T-helper 9 cell (primary cell): Measurements from ENCODE around the gene UNC13B.

Source experiments
- DNase-seq: peaks from one replicate; pipeline ENCODE4 v3.0.0-alpha.2; 2020

The UNC13B gene

GRCh38 chr9:35448496-35448895 is 286.7 kb downstream of the UNC13B start:
- DNase-seq, result no peak

- DNase-seq, result no peak
Measured at GRCh38 chr9:35452481-35452880, 290.7 kb downstream of the UNC13B start.

- no peak for DNase-seq
Measured at GRCh38 chr9:35453786-35454185, 292.0 kb downstream of the UNC13B start.
